Endothelial cell of umbilical vein (primary cell): ENCODE results near the gene STARD13. TPM values are rescaled to one million over a fixed set of nuclear protein-coding genes. Genes with fewer than 3 reads are reported as not detected.

Experiments
- BruUV-seq: library from RNA; stranded (reverse); fragments of 400-500 nt; replicated peaks from 2 replicates; lab custom pipeline; 2021; lab: Mats Ljungman, UMichigan
- CTCF ChIA-PET: fragments of 300-600, 350-600 bp; sonication (Branson Sonifier 250); formaldehyde crosslinking; loops from one replicate; lab custom pipeline; 2021; ENCODE audit warnings: antibody characterized with exemption, inconsistent platforms; lab: Charles Lee
- POLR2A ChIA-PET: fragments of 300-600, 350-600 bp; sonication (Branson Sonifier 250); formaldehyde crosslinking; loops from one replicate; lab custom pipeline; 2021; ENCODE audit warnings: antibody characterized with exemption, inconsistent platforms; lab: Charles Lee
- DNase-seq: peaks from one replicate; pipeline ENCODE4 v3.0.0-alpha.2; 2011; ENCODE audit warnings: low read depth, low spot score
- FAIRE-seq: peaks from 2 replicates; lab custom pipeline; 2011; peaks lifted over from hg19 to GRCh38; lab: Jason Lieb, UNC
- H2AFZ ChIP-seq: 2 replicates; pipeline ENCODE4 v1.6.0; 2012; ENCODE audit warnings: low read depth, low read length, control low read depth, inconsistent platforms
- H3K27ac ChIP-seq: 2 replicates; pipeline ENCODE4 v1.5.1; 2011; ENCODE audit warnings: low read depth, mild to moderate bottlenecking, control low read depth, low read length, moderate library complexity; ENCODE audit not compliant: insufficient read depth
- H3K27me3 ChIP-seq, 2 experiments: 2 replicates each; pipeline versions ENCODE4 v1.6.0 to v1.6.1; 2011; ENCODE audit warnings: low read length in 2 of 2, mixed read lengths in 1 of 2; ENCODE audit not compliant: control insufficient read depth in 2 of 2, insufficient read depth in 2 of 2
- H3K36me3 ChIP-seq, 2 experiments: 2 replicates in 1 of 2; 3 replicates in 1 of 2; pipeline ENCODE4 v1.5.1; 2011; ENCODE audit warnings: low read length in 2 of 2, mild to moderate bottlenecking in 1 of 2, moderate library complexity in 1 of 2; ENCODE audit not compliant: control insufficient read depth in 2 of 2, insufficient read depth in 2 of 2; ENCODE audit errors: extremely low read depth in 1 of 2
- H3K4me1 ChIP-seq: 3 replicates; pipeline ENCODE4 v1.5.1; 2011; ENCODE audit warnings: mild to moderate bottlenecking, low read length; ENCODE audit not compliant: control insufficient read depth, insufficient read depth; ENCODE audit errors: extremely low read depth
- H3K4me2 ChIP-seq: 2 replicates; pipeline ENCODE4 v1.6.1; 2011; ENCODE audit warnings: low read length, control low read depth, mixed read lengths; ENCODE audit not compliant: insufficient read depth
- H3K4me3 ChIP-seq, 3 experiments: fragments of 200-600 bp in 1 of 3; sonication (generic), shearing (Covaris generic) in 1 of 3; replicated peaks in 1 of 3; 2 replicates each; pipeline ENCODE4 v1.5.1; 2011 to 2016; ENCODE audit warnings: control low read depth in 3 of 3, low read length in 3 of 3, mild to moderate bottlenecking in 2 of 3, inconsistent platforms in 1 of 3, low read depth in 1 of 3, moderate library complexity in 1 of 3; ENCODE audit not compliant: insufficient read depth in 1 of 3
- H3K79me2 ChIP-seq: 2 replicates; pipeline ENCODE4 v1.6.0; 2012; ENCODE audit warnings: low read length, inconsistent platforms; ENCODE audit not compliant: control insufficient read depth, insufficient read depth
- H3K9ac ChIP-seq: replicated peaks from 2 replicates; pipeline ENCODE3; 2011; ENCODE audit warnings: low read length, control low read depth; ENCODE audit not compliant: insufficient read depth; ENCODE audit errors: extremely low read depth
- H3K9me1 ChIP-seq: replicated peaks from 3 replicates; pipeline ENCODE4 v1.6.0; 2011; ENCODE audit warnings: mild to moderate bottlenecking, low read length; ENCODE audit not compliant: control insufficient read depth, insufficient read depth; ENCODE audit errors: extremely low read depth
- H3K9me3 ChIP-seq: replicated peaks from 2 replicates; pipeline ENCODE4 v1.5.1; 2012; ENCODE audit warnings: low read length, inconsistent platforms; ENCODE audit not compliant: control insufficient read depth, insufficient read depth
- H4K20me1 ChIP-seq: replicated peaks from 2 replicates; pipeline ENCODE3; 2011; ENCODE audit warnings: mild to moderate bottlenecking, low read length; ENCODE audit not compliant: control insufficient read depth, insufficient read depth; ENCODE audit errors: extremely low read depth
- EZH2 ChIP-seq: IDR thresholded peaks from 2 replicates; pipeline ENCODE4 v1.6.1; 2012; ENCODE audit warnings: borderline replicate concordance, low read depth, mild to moderate bottlenecking, moderate library complexity, low read length, inconsistent platforms; ENCODE audit not compliant: severe bottlenecking
- FOS ChIP-seq: IDR thresholded peaks from 2 replicates; pipeline ENCODE4 v1.6.1; 2011; ENCODE audit warnings: mild to moderate bottlenecking, low read length, moderate library complexity, borderline replicate concordance; ENCODE audit not compliant: insufficient read depth
- GATA2 ChIP-seq: IDR thresholded peaks from 2 replicates; pipeline ENCODE4 v1.7.0; 2011; ENCODE audit warnings: low read depth, mild to moderate bottlenecking, moderate library complexity, mixed read lengths, low read length; ENCODE audit not compliant: insufficient read length, insufficient read depth
- JUN ChIP-seq: IDR thresholded peaks from 2 replicates; pipeline ENCODE4 v1.6.1; 2011; ENCODE audit warnings: borderline replicate concordance, low read depth; ENCODE audit not compliant: insufficient read length, insufficient read depth
- MYC ChIP-seq: IDR thresholded peaks from one replicate; pipeline ENCODE4 v1.6.1; 2011; ENCODE audit warnings: mild to moderate bottlenecking, low read depth, low read length
- POLR2A ChIP-seq: IDR thresholded peaks from 2 replicates; pipeline ENCODE4 v1.6.1; 2012; ENCODE audit warnings: low read depth, mild to moderate bottlenecking, control low read depth, low read length
- POLR2AphosphoS5 ChIP-seq: IDR thresholded peaks from 2 replicates; pipeline ENCODE4 v1.6.1; 2012; ENCODE audit warnings: low read depth, mild to moderate bottlenecking, control low read depth, low read length, moderate library complexity; ENCODE audit not compliant: insufficient read depth
- dilution Hi-C: fragments of 300-500 bp; cut with MboI; formaldehyde crosslinking; loops from one replicate; pipeline ENCODE4 v1.15.0; 2019; ENCODE audit warnings: low sequenced_read_pairs; ENCODE audit not compliant: extremely low pct_ligation_motif_present
- intact Hi-C: fragments of 100-400 bp; cut with micrococcal nuclease; formaldehyde crosslinking; loops from one replicate; pipeline ENCODE4 v1.10.0; 2022
- polyA plus RNA-seq, 4 experiments: library from polyadenylated mRNA; depleted of rRNA in 3 of 4; stranded (reverse) in 3 of 4; unstranded in 1 of 4; fragments of >200 nt; gene quantifications; 2 replicates each; pipeline versions ENCODE4 v1.2.1 to v1.2.3, GENCODE V29; 2011 to 2012; ENCODE audit warnings: missing spikeins in 1 of 4
- total RNA-seq: library from RNA; stranded (reverse); gene quantifications from 2 replicates; pipeline ENCODE4 v1.2.3, GENCODE V29; 2021
- TF ChIP-seq, protein P1 (sequence below): IDR thresholded peaks from 2 replicates; pipeline ENCODE4 v1.6.1; 2011; ENCODE audit not compliant: insufficient read depth, insufficient read length
- TF ChIP-seq, protein P2 (sequence below), 2 donors: IDR thresholded peaks; 1 replicate in 1 of 2; 2 replicates in 1 of 2; pipeline ENCODE4 v1.5.1; 2011; ENCODE audit warnings: low read length in 2 of 2, mild to moderate bottlenecking in 2 of 2, moderate library complexity in 2 of 2, control low read depth in 1 of 2, inconsistent platforms in 1 of 2, low read depth in 1 of 2; ENCODE audit not compliant: insufficient read depth in 1 of 2; ENCODE audit errors: extremely low read depth in 1 of 2

Gene STARD13
- total and polyA plus RNA-seq, 2 donors (not counting 3 experiments of a cell fraction or from before 2014, with no cell fraction given): 11.0 to 47.7 TPM

DNA sequence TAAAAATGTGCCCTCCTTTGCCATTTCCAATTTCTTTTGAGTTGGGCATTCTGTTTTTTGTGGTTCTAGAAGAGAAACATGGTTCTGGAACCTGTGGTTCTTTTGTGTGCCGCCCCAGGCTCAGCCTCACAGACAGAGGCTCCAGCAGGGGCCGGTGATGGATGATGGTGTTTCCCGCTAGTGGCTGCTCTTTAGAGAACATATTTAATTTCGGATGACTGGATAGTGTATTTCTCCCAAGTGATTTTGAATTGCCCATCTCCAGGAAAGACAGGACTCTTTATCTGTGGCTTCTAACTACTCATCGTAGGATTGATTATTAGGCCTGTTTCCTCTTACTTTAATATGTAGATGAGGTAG, 194.2 kb downstream of the STARD13 start:
- Histone ChIP-seq H3K4me1 (peaks cover 42% of the 10 kb centered on the region), H3K9ac (no peak overlapping the region), H3K9me1 (no peaks in the 10 kb centered on the region), H3K79me2 (no peaks in the 10 kb centered on the region), H4K20me1 (no peaks in the 10 kb centered on the region), H3K4me2 (no peak overlapping the region), H3K27me3 (no peaks in the 10 kb centered on the region), H3K27ac (peak overlapping the region; percentile 53), H3K36me3 (no peaks in the 10 kb centered on the region), H3K9me3 (no peaks in the 10 kb centered on the region), H3K4me3 (no peak overlapping the region), H2AFZ (no peak overlapping the region)
- POLR2A ChIA-PET: no interaction called here
- dilution Hi-C loops: no loop called here
- TF ChIP-seq POLR2AphosphoS5 (no peak), EZH2 (no peak), JUN (no peak), POLR2A (no peak), GATA2 (no peak), FOS (no peak), MYC (no peak)
- TF ChIP-seq, protein P1, sequence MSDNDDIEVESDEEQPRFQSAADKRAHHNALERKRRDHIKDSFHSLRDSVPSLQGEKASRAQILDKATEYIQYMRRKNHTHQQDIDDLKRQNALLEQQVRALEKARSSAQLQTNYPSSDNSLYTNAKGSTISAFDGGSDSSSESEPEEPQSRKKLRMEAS: no peak
- TF ChIP-seq, protein P2, sequence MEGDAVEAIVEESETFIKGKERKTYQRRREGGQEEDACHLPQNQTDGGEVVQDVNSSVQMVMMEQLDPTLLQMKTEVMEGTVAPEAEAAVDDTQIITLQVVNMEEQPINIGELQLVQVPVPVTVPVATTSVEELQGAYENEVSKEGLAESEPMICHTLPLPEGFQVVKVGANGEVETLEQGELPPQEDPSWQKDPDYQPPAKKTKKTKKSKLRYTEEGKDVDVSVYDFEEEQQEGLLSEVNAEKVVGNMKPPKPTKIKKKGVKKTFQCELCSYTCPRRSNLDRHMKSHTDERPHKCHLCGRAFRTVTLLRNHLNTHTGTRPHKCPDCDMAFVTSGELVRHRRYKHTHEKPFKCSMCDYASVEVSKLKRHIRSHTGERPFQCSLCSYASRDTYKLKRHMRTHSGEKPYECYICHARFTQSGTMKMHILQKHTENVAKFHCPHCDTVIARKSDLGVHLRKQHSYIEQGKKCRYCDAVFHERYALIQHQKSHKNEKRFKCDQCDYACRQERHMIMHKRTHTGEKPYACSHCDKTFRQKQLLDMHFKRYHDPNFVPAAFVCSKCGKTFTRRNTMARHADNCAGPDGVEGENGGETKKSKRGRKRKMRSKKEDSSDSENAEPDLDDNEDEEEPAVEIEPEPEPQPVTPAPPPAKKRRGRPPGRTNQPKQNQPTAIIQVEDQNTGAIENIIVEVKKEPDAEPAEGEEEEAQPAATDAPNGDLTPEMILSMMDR (IDR thresholded peaks at IDR 0.05; ENCODE audit: extremely low read depth in 1 of 2, insufficient read depth in 1 of 2, low read depth in 1 of 2, low read length in 2 of 2): no peak
- DNase-seq: no peak
- CTCF ChIA-PET: interaction anchor here (1.0 kb wide), 1 partner anchor 35 kb away, joined by 3 read pairs; no protein-coding TSS in a partner anchor
- BruUV-seq: no TSS peak
- intact Hi-C loops: loop anchor here (5.0 kb wide), 1 partner anchor 101 kb away; no protein-coding TSS in a partner anchor
- FAIRE-seq: no peak
